GM12878 (cell line): Measurements from ENCODE around the gene PPP1R11. TPM values are rescaled to one million over a fixed set of nuclear protein-coding genes. Genes with fewer than 3 reads are reported as not detected.
A peak's percentile ranks its signal among the peaks of the same experiment; 100 is the strongest.

Experiments used
- CREM ChIP-seq: IDR thresholded peaks from 2 replicates; pipeline ENCODE4 v1.6.1; 2014; ENCODE audit warnings: antibody characterized with exemption, low read depth
- CUX1 ChIP-seq: IDR thresholded peaks from 2 replicates; pipeline ENCODE4 v1.6.1; 2012; ENCODE audit warnings: improper control_type of control experiment, low read depth, low read length; ENCODE audit not compliant: insufficient replicate concordance
- EGR1 ChIP-seq, 2 experiments: IDR thresholded peaks; 1 replicate in 1 of 2; 2 replicates in 1 of 2; pipeline ENCODE4 v1.6.1; 2011 to 2012; ENCODE audit warnings: low read depth in 2 of 2, low read length in 2 of 2, borderline replicate concordance in 1 of 2, mild to moderate bottlenecking in 1 of 2, moderate library complexity in 1 of 2
- FOXK2 ChIP-seq: fragments of 450-650 bp; IDR thresholded peaks from 2 replicates; pipeline ENCODE4 v1.6.1; 2017; ENCODE audit warnings: mild to moderate bottlenecking, moderate library complexity
- GABPA ChIP-seq: IDR thresholded peaks from 2 replicates; pipeline ENCODE4 v1.6.1; 2014; ENCODE audit warnings: antibody characterized with exemption, low read depth, mild to moderate bottlenecking, inconsistent platforms
- GATAD2B ChIP-seq: fragments of 450-650 bp; conservative IDR thresholded peaks from 2 replicates; pipeline ENCODE4 v1.6.1; 2017; ENCODE audit warnings: low read depth, mild to moderate bottlenecking, moderate library complexity
- IRF4 ChIP-seq: IDR thresholded peaks from 2 replicates; pipeline ENCODE4 v1.6.1; 2011; ENCODE audit warnings: low read depth, low read length
- JUNB ChIP-seq: IDR thresholded peaks from 2 replicates; pipeline ENCODE4 v1.6.1; 2016; ENCODE audit warnings: antibody characterized with exemption, mild to moderate bottlenecking
- NFXL1 ChIP-seq: fragments of 450-650 bp; IDR thresholded peaks from 2 replicates; pipeline ENCODE4 v1.6.1; 2017; ENCODE audit warnings: antibody characterized with exemption, mild to moderate bottlenecking, borderline replicate concordance
- NFYA ChIP-seq: IDR thresholded peaks from 2 replicates; pipeline ENCODE4 v1.6.1; 2011; ENCODE audit warnings: low read depth, mild to moderate bottlenecking, low read length, improper control_type of control experiment, borderline replicate concordance
- NKRF ChIP-seq: fragments of 450-650 bp; conservative IDR thresholded peaks from 2 replicates; pipeline ENCODE4 v1.6.1; 2017; ENCODE audit warnings: mild to moderate bottlenecking, moderate library complexity
- NR2C1 ChIP-seq: fragments of 450-650 bp; IDR thresholded peaks from 2 replicates; pipeline ENCODE4 v1.6.1; 2017; ENCODE audit warnings: antibody characterized with exemption, mild to moderate bottlenecking, moderate library complexity
- NRF1 ChIP-seq: conservative IDR thresholded peaks from 2 replicates; pipeline ENCODE4 v1.6.1; 2011; ENCODE audit warnings: mild to moderate bottlenecking, low read depth, low read length, improper control_type of control experiment
- POLR2AphosphoS2 ChIP-seq: IDR thresholded peaks from 2 replicates; pipeline ENCODE4 v1.6.1; 2011; ENCODE audit warnings: low read depth, mild to moderate bottlenecking, low read length, improper control_type of control experiment, moderate library complexity
- RUNX3 ChIP-seq: IDR thresholded peaks from 2 replicates; pipeline ENCODE4 v1.6.1; 2012; ENCODE audit warnings: low read length, inconsistent platforms
- SIN3A ChIP-seq: IDR thresholded peaks from 2 replicates; pipeline ENCODE4 v1.6.1; 2012; ENCODE audit warnings: low read depth, low read length, improper control_type of control experiment
- SMARCA5 ChIP-seq: fragments of 450-650 bp; IDR thresholded peaks from 2 replicates; pipeline ENCODE4 v1.6.1; 2017; ENCODE audit warnings: mild to moderate bottlenecking
- SP1 ChIP-seq: IDR thresholded peaks from one replicate; pipeline ENCODE4 v1.6.1; 2011; ENCODE audit warnings: low read depth, low read length
- SRF ChIP-seq, 2 experiments: IDR thresholded peaks; 2 replicates each; pipeline ENCODE4 v1.6.1; 2011; ENCODE audit warnings: low read depth in 2 of 2, low read length in 2 of 2, mild to moderate bottlenecking in 1 of 2, moderate library complexity in 1 of 2
- TARDBP ChIP-seq: IDR thresholded peaks from 2 replicates; pipeline ENCODE4 v1.6.1; 2016; ENCODE audit warnings: borderline replicate concordance
- TCF7 ChIP-seq: IDR thresholded peaks from 2 replicates; pipeline ENCODE4 v1.6.1; 2014; ENCODE audit warnings: antibody characterized with exemption, borderline replicate concordance
- polyA plus RNA-seq, 11 experiments: library from polyadenylated mRNA; depleted of rRNA in 4 of 11; unstranded in 6 of 11; stranded (reverse) in 5 of 11; fragments of >200 nt; fragmentation: Nextera tagmentation in 4 of 11; fragmentation: Illumina TruSeq in 1 of 11; extraction: Ambion mirVana in 4 of 11; extraction: Trizol in 1 of 11; gene quantifications; 1 replicate in 1 of 11; 2 replicates in 10 of 11; pipeline versions ENCODE4 v1.2.1 to v1.2.3, GENCODE V29; 2011 to 2016; ENCODE audit warnings: inconsistent platforms in 2 of 11, missing spikeins in 2 of 11, low read depth in 1 of 11
- total RNA-seq, 4 experiments: library from RNA; depleted of rRNA in 3 of 4; stranded (reverse); fragments of >200 nt in 3 of 4; fragmentation: Illumina TruSeq in 1 of 4; extraction: Trizol in 1 of 4; gene quantifications; 2 replicates each; pipeline versions ENCODE4 v1.2.1 to v1.2.3, GENCODE V29; 2013 to 2021
- TF ChIP-seq, protein P1 (sequence below): IDR thresholded peaks from 2 replicates; pipeline ENCODE4 v1.6.1; 2011; ENCODE audit warnings: low read depth, mild to moderate bottlenecking, low read length, moderate library complexity, borderline replicate concordance; ENCODE audit errors: extremely low read depth

PPP1R11 gene
- total and polyA plus RNA-seq, 10 of the 15 experiments (the other 5 are each of a cell fraction or from before 2014, with no cell fraction given) = 12.6 to 56.1 (median 33.5) TPM

- TF ChIP-seq NFYA = no peak
- peak; percentile 76; the same call in 1 of the 2 replicates for TF ChIP-seq TARDBP
- TF ChIP-seq FOXK2 = 0 out of 2 replicates have a peak, but pooled peaks have one; percentile 21
- no peak for TF ChIP-seq CUX1
- TF ChIP-seq SP1 = peak; percentile 84
- TF ChIP-seq GATAD2B = no peak
- peak; percentile 34; the same call in 1 of the 2 replicates for TF ChIP-seq GABPA
- no peak for TF ChIP-seq IRF4
- TF ChIP-seq EGR1 (IDR thresholded peaks at IDR 0.05; ENCODE audit: borderline replicate concordance in 1 of 2, low read depth in 2 of 2, low read length in 2 of 2) = peak in 1 of 2 experiments; percentile 88; a peak in 2 of 3 replicates
- TF ChIP-seq NR2C1 = peak; percentile 71
- no peak for TF ChIP-seq JUNB
- no peak for TF ChIP-seq NFXL1
- TF ChIP-seq NKRF = peak; percentile 60; the same call in 1 of the 2 replicates
- peak; percentile 73 for TF ChIP-seq SMARCA5
- TF ChIP-seq, protein P1, sequence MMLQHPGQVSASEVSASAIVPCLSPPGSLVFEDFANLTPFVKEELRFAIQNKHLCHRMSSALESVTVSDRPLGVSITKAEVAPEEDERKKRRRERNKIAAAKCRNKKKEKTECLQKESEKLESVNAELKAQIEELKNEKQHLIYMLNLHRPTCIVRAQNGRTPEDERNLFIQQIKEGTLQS = peak; percentile 44; the same call in 1 of the 2 replicates
- TF ChIP-seq RUNX3 = peak; percentile 72
- TF ChIP-seq NRF1 = no peak
- peak; percentile 59; the same call in 1 of the 2 replicates for TF ChIP-seq POLR2AphosphoS2
- TF ChIP-seq SRF (IDR thresholded peaks at IDR 0.05; ENCODE audit: low read depth in 2 of 2, low read length in 2 of 2) = peak in 1 of 2 experiments; percentile 81; a peak in 2 of 4 replicates
- peak; percentile 99 for TF ChIP-seq CREM
- TF ChIP-seq TCF7 = peak; percentile 30
- no peak for TF ChIP-seq SIN3A
Measured at GRCh38 chr6:30061092-30061857, 5.7 kb upstream of the PPP1R11 start, which contains the start of gene POLR1H (continued).
